Brain microvascular endothelial cell (primary cell): ENCODE data around the gene UBA3.

ENCODE experiments used
- DNase-seq: peaks from one replicate; pipeline ENCODE4 v3.0.0-alpha.2; 2020
- H3K27ac ChIP-seq: fragments of 250-450 bp; sonication (Bioruptor Pico); 2 replicates; pipeline ENCODE4 v1.5.1; 2020; ENCODE audit warnings: mild to moderate bottlenecking, moderate library complexity
- H3K27me3 ChIP-seq: fragments of 250-450 bp; sonication (Bioruptor Pico); replicated peaks from 2 replicates; pipeline ENCODE4 v1.5.1; 2020; ENCODE audit warnings: mild to moderate bottlenecking
- H3K36me3 ChIP-seq: fragments of 250-450 bp; sonication (Bioruptor Pico); replicated peaks from 2 replicates; pipeline ENCODE4 v1.5.1; 2020; ENCODE audit warnings: mild to moderate bottlenecking
- H3K4me3 ChIP-seq: 2 replicates; pipeline ENCODE4 v1.5.1; 2011; ENCODE audit warnings: low read depth, mild to moderate bottlenecking, control low read depth, low read length, moderate library complexity
- in situ Hi-C: cut with HindIII; loops from 2 replicates; pipeline ENCODE4 v1.10.0; 2017; ENCODE audit warnings: low sequenced_read_pairs, low pct_ligation_motif_present
- TF ChIP-seq, protein P1 (sequence below): IDR thresholded peaks from 2 replicates; pipeline ENCODE4 v1.5.1; 2011; ENCODE audit warnings: low read depth, mild to moderate bottlenecking, moderate library complexity, low read length, control low read depth, inconsistent platforms; ENCODE audit errors: missing control alignments

The UBA3 gene

DNA sequence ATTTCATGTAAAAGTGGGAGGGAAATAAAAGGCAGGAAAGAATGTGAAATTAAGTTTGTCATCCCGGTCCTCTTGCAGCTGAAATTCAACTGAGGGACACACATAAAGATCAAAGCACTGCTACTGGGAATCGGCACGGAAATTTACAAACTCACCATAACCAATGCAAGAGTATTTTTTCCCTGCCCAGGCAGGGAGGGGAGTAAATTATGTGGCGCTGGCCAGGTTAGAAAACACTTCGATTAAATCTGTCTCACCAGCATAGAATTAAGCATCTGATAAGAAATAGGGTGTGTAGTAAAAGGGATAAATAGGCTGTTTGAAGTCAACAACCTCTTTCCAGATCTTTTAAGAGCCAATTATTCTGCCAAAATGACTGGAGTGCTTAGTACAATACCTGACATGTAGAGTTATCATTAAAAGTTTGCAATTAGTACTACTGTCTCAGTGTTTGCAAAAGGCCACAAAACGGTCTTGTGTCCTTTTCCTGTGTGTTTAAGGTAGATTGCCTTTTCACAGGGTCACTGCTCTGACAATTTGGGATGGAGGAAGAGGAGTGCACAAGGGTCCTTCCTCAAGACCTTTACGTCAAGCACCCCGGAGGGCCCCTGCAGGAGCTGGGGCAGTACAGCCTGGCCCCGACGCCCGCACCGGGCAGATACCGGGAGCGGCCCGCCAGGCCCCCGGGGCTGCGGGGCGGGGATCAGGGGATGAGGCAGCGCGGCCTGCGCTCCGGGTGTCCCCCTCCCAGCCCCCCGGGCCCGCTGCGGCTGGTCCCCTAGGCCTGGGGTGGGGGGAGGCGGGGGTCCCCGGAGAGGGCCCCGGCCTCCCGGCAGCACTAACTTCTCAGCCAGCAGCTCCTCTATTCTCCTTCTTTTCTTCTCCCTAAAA lies 651 bp downstream of the UBA3 start:
- in situ Hi-C loops, result no loop called here
- no peak for DNase-seq
- TF ChIP-seq, protein P1, sequence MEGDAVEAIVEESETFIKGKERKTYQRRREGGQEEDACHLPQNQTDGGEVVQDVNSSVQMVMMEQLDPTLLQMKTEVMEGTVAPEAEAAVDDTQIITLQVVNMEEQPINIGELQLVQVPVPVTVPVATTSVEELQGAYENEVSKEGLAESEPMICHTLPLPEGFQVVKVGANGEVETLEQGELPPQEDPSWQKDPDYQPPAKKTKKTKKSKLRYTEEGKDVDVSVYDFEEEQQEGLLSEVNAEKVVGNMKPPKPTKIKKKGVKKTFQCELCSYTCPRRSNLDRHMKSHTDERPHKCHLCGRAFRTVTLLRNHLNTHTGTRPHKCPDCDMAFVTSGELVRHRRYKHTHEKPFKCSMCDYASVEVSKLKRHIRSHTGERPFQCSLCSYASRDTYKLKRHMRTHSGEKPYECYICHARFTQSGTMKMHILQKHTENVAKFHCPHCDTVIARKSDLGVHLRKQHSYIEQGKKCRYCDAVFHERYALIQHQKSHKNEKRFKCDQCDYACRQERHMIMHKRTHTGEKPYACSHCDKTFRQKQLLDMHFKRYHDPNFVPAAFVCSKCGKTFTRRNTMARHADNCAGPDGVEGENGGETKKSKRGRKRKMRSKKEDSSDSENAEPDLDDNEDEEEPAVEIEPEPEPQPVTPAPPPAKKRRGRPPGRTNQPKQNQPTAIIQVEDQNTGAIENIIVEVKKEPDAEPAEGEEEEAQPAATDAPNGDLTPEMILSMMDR, result no peak
- Histone ChIP-seq H3K27ac (peak overlapping the region; percentile 63), H3K36me3 (peaks cover 3% of the 10 kb centered on the region), H3K27me3 (no peaks in the 10 kb centered on the region), H3K4me3 (peak overlapping the region; percentile 68)

DNA sequence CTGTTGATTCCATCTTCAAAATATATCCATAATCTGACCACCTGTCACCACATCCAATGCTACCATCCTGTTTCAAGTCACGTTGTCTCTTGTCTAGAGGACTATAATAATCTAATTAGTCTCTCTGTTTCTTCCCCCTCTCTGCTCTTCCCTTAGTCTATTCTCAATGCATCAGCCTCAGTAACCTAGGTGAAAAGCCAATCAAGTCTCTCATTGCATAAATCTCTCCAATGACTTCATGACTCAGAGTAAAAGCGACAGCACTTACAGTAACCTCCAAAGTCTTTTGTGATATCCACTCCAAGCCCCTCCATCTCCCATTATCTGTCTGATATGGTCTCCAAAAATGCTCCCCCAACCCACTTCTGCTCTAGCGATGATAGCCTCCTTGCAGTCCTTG lies 7.2 kb downstream of the UBA3 start:
- peaks cover 19% of the 10 kb centered on the region for H3K36me3 ChIP-seq
- no peak overlapping the region for H3K27ac ChIP-seq
- no peak for DNase-seq
- in situ Hi-C loops, result no loop called here
- no peaks in the 10 kb centered on the region for H3K27me3 ChIP-seq
- H3K4me3 ChIP-seq, result no peak overlapping the region
- TF ChIP-seq, protein P1, result no peak

DNA sequence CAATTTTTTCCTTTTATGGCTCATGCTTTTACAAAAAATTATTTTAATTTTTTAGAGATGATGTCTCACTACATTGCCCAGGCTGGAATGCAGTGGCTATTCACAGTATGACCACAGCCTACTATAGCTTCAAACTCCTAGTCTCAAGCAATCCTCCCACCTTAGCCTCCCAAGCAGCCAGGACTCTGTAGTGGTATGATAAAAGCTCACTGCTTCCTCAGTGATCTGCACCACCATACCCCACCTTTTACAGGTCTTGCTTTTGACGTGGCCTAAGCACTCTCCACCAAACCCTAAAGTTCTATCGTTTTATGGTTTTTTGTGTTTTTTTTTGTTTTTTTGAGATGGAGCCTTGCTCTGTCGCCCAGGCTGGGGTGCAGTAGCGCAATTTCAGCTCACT lies 14.0 kb downstream of the UBA3 start:
- H3K36me3 ChIP-seq, result peaks cover 15% of the 10 kb centered on the region
- no peaks in the 10 kb centered on the region for H3K27me3 ChIP-seq
- DNase-seq, result no peak
- TF ChIP-seq, protein P1, result no peak
- in situ Hi-C loops, result no loop called here
- H3K27ac ChIP-seq, result no peak overlapping the region
- H3K4me3 ChIP-seq, result no peak overlapping the region

DNA sequence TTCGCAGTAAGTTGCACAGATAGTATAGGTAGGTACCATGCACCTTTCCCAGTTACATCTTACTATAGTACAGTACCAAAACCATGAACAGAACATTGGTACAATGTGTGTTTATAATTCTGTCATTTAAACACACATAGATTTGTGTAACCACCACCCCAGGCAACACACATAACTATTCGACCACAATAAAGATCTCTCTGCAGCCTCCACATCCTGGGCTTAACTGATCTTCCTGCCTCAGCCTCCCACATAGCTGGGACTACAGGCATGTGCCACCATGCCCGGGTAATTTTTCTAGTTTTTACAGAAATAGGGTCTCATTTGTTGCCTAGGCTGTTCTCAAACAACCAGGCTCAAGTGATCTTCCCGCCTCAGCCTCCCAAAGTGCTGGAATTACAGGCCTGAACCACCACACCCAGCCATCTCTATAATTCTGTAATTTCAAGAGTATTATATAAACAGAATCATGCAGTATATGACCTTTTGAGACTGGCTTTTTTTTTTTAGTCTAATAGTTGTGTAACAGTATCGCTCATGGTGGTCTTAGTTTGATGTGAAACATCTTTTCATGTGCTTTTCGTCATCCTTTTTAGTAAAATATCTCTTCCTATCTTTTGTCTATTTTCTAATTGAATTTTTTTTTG lies 14.7 kb downstream of the UBA3 start:
- H3K27ac ChIP-seq, result no peak overlapping the region
- no peaks in the 10 kb centered on the region for H3K27me3 ChIP-seq
- in situ Hi-C loops, result no loop called here
- no peak overlapping the region for H3K4me3 ChIP-seq
- peaks cover 16% of the 10 kb centered on the region for H3K36me3 ChIP-seq
- TF ChIP-seq, protein P1, result no peak
- DNase-seq, result no peak

DNA sequence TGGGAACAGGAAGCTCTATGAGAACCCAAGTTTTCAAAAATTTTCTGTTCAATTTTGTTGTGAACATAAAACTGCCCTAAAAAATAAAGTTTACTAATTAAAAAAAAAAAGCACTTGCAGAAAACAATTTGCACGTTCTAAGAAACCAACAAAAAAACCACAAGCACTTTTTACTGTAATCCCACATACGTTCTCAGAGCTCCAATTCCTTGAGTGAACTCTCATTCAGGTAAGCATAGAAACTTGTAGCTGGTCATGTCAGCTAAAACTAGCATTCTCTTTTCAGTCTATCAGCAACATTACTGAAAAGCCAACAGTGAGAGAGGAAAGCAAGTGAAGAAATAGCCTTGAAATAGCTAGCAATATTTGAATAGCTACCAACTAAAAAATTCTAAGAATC lies 16.5 kb downstream of the UBA3 start:
- TF ChIP-seq, protein P1, result no peak
- H3K27me3 ChIP-seq, result no peaks in the 10 kb centered on the region
- H3K36me3 ChIP-seq, result peaks cover 30% of the 10 kb centered on the region
- no peak overlapping the region for H3K4me3 ChIP-seq
- no peak overlapping the region for H3K27ac ChIP-seq
- DNase-seq, result no peak
- in situ Hi-C loops, result no loop called here
